Muscle of leg (tissue), 16 donors: ENCODE data around the gene OR13A1. TPM values are rescaled to one million over a fixed set of nuclear protein-coding genes. Genes with fewer than 3 reads are reported as not detected.
"Not testable (repeated sequence)": the region's sequence is repeated elsewhere in the genome, so short reads cannot be mapped to it uniquely, and the experiment has no call there.

Experiments used
- DNase-seq: peaks from one replicate; pipeline ENCODE4 v3.0.0; 2013
- H3K27ac ChIP-seq: one replicate; pipeline ENCODE4 v1.5.1; 2013; ENCODE audit warnings: mild to moderate bottlenecking, low read length, control low read depth
- H3K27me3 ChIP-seq: one replicate; pipeline ENCODE4 v1.6.1; 2013; ENCODE audit warnings: low read length; ENCODE audit not compliant: control insufficient read depth, insufficient read depth
- H3K36me3 ChIP-seq: one replicate; pipeline ENCODE4 v1.6.1; 2013; ENCODE audit warnings: low read length; ENCODE audit not compliant: control insufficient read depth, insufficient read depth
- H3K4me1 ChIP-seq: one replicate; pipeline ENCODE4 v1.6.1; 2013; ENCODE audit warnings: low read length; ENCODE audit not compliant: control insufficient read depth, insufficient read depth
- H3K4me3 ChIP-seq: one replicate; pipeline ENCODE4 v1.5.1; 2013; ENCODE audit warnings: low read length, control low read depth
- H3K9me3 ChIP-seq: replicated peaks from 2 replicates; pipeline ENCODE4 v1.6.1; 2013; ENCODE audit warnings: low read depth, low read length; ENCODE audit not compliant: control insufficient read depth
- WGBS: methylation state at CpG from one replicate; pipeline ENCODE4 v1.1.5; 2013; ENCODE audit warnings: missing lambda C conversion rate; ENCODE audit not compliant: insufficient coverage; 5-methylcytosine and 5-hydroxymethylcytosine counted together
- long read RNA-seq, 11 donors: transcript quantifications; one replicate each; lab custom pipeline, GENCODE V29; 2026
- polyA plus RNA-seq, 8 donors: library from polyadenylated mRNA; unstranded; fragments of 120-200 nt; gene quantifications; one replicate each; pipeline versions ENCODE4 v1.2.1 to v1.2.3, GENCODE V29; 2013; ENCODE audit warnings: inconsistent platforms in 1 of 8, low replicate concordance in 1 of 8; ENCODE audit not compliant: insufficient read length in 8 of 8, insufficient read depth in 1 of 8
- total RNA-seq: library from RNA; stranded (reverse); fragments of 120-200 nt; gene quantifications from one replicate; pipeline ENCODE4 v1.2.4, GENCODE V29; 2013

The OR13A1 gene, protein sequence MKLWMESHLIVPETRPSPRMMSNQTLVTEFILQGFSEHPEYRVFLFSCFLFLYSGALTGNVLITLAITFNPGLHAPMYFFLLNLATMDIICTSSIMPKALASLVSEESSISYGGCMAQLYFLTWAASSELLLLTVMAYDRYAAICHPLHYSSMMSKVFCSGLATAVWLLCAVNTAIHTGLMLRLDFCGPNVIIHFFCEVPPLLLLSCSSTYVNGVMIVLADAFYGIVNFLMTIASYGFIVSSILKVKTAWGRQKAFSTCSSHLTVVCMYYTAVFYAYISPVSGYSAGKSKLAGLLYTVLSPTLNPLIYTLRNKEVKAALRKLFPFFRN
- total RNA-seq (not detected), polyA plus RNA-seq (under 1 TPM in 3 of 8 donors, not detected in 5; 0.06 to 0.09 (median 0.08) TPM)
- long read RNA-seq, donor 1, result 0 reads
- long read RNA-seq, donor 2, result 0 reads
- long read RNA-seq, donor 3, result 0 reads
- long read RNA-seq, donor 4, result 0 reads
- long read RNA-seq, donor 5, result 0 reads
- long read RNA-seq, donor 6, result 0 reads
- long read RNA-seq, donor 7, result 0 reads
- long read RNA-seq, donor 8, result 0 reads
- long read RNA-seq, donor 9, result 0 reads
- long read RNA-seq, donor 10, result 0 reads
- long read RNA-seq, donor 11, result 0 reads

DNA sequence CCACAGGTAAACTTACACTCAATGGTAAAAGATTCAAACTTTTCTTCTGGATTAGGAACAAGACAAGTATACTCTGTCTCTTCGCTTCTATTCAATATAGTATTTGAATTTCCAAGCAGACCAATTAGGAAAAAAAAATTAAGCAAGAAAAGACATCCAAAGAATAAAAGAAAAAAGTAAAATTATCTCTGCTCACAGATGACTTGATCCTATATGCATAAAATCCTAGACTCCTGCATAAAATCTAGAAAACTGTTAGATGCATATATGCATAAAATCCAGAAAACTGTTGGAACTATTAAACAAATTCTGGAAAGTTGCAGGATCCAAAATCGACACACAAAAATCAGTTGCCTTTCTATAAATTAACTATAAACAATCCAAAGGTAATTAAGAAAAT lies at the start of gene OR13A1:
Gene OR13A1, minus strand, starts transcription at position 101 of the 400 bp plus-strand sequence. CDS start 11,186 bp downstream, outside the sequence.
- Histone ChIP-seq H3K36me3 (no peaks in the 10 kb centered on the region), H3K4me3 (no peak within 1 kb of the TSS), H3K9me3 (peaks cover 9% of the 10 kb centered on the region), H3K27me3 (no peaks in the 10 kb centered on the region), H3K4me1 (no peaks in the 10 kb centered on the region), H3K27ac (no peak within 1 kb of the TSS)
- no CpG with 5 or more reads among the region's 2 CpGs for WGBS
- no peak for DNase-seq

DNA sequence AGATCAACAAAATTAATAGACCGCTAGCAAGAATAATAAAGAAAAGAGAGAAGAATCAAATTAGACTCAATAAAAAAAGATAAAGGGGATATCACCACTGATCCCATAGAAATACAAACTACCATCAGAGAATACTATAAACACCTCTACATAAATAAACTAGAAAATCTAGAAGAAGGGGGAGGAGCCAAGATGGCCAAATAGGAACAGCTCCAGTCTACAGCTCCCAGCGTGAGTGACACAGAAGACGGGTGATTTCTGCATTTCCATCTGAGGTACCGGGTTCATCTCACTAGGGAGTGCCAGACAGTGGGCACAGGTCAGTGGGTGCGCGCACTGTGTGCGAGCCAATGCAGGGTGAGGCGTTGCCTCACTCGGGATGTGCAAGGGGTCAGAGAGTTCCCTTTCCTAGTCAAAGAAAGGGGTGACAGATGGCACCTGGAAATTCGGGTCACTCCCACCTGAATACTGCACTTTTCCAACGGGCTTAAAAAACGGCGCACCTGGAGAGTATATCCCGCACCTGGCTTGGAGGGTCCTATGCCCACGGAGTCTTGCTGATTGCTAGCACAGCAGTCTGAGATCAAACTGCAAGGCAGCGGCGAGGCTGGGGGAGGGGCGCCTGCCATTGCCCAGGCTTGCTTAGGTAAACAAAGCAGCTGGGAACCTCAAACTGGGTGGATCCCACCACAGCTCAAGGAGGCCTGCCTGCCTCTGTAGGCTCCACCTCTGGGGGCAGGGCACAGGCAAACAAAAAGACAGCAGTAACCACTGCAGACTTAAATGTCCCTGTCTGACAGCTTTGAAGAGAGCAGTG lies 46.8 kb upstream of the OR13A1 start:
- WGBS, result 43% methylated on average over 14 of the region's 18 CpGs
- not testable (repeated sequence) for H3K27me3 ChIP-seq, H3K4me3 ChIP-seq, H3K27ac ChIP-seq, H3K9me3 ChIP-seq, DNase-seq, H3K4me1 ChIP-seq, H3K36me3 ChIP-seq

DNA sequence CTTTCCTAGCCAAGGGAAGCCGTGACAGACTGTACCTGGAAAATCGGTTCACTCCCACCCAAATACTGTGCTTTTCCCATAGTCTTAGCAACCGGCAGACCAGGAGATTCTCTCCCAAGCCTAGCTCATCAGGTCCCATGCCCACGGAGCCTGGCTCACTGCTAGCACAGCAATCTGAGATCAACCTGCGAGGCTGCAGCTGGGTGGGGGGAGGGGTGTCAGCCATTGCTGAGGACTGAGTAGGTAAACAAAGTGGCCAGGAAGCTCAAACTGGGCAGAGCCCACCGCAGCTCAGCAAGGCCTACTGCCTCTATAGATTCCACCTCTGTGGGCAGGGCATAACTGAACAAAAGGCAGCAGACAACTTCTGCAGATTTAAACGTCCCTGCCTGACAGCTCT lies 43.6 kb upstream of the OR13A1 start:
- not testable (repeated sequence) for H3K27me3 ChIP-seq, H3K9me3 ChIP-seq, H3K27ac ChIP-seq, H3K4me1 ChIP-seq, H3K36me3 ChIP-seq, DNase-seq, H3K4me3 ChIP-seq
- WGBS, result 35% methylated on average over 3 of the region's 7 CpGs

DNA sequence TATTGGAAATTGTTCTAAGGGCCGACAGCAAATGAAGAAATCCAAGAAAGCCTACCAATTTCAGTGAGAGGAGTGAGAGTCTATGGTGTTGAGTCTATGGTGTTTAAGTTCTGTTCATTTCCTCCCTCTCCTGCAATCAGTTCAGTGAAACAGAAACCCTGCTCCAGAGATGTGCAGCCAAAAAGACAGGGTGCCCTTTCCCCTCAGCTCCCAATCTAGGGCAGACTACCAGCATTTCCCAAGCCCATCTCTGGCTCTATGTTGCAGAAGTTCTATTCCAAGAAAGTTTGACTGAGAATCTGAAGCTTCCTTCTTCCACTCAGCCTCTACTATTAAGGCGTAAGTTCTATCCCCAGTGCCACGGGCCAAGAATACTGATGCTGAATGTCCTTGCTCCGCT lies 40.1 kb upstream of the OR13A1 start:
- Histone ChIP-seq H3K27me3 (peaks cover 5% of the 10 kb centered on the region), H3K36me3 (no peaks in the 10 kb centered on the region), H3K9me3 (no peaks in the 10 kb centered on the region), H3K4me1 (no peaks in the 10 kb centered on the region), H3K27ac (no peak overlapping the region), H3K4me3 (no peak overlapping the region)
- WGBS, result no CpG with 5 or more reads among the region's 4 CpGs
- DNase-seq, result no peak

DNA sequence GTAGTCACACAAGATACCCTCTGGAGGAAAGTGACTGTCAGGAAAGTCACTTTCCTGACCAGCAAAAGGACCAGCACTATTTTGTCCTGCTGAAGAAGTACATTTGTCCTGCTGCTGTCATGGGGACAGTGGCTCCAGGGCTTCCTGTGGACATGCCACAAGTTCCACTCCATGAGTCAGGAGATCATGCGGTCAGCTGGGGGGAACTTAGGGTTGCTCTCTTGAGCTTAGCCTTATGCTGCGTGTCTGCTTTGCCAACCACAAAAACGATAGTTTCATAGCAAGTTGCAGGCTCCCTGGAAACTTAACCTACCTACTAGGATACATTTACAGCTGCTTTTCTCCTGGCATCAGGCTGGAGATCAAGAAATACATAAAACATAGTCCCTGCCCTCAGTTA lies 38.9 kb upstream of the OR13A1 start:
- Histone ChIP-seq H3K9me3 (no peaks in the 10 kb centered on the region), H3K4me3 (no peak overlapping the region), H3K27ac (no peak overlapping the region), H3K36me3 (no peaks in the 10 kb centered on the region), H3K27me3 (peaks cover 5% of the 10 kb centered on the region), H3K4me1 (no peaks in the 10 kb centered on the region)
- DNase-seq, result peak; percentile 69
- WGBS, result no CpG with 5 or more reads among the region's 3 CpGs

DNA sequence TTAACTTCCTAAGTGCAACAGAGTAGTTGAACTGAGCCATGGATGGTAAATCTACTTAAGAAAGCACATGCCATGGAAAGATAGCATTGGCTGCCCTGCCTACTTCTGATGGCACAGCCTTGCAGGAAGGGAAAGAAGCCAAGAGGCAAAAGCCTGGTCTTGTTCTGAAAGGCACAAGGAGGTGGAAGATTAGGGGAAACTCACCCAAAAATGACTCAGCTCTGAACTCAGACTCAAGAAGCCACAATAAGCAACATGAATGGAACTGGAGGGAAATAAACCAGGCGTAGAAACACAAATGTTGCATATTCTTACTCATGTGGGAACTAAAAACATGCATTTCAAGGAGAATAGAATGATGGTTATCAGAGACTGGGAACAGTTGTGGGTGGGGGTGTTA lies 37.8 kb upstream of the OR13A1 start:
- no peaks in the 10 kb centered on the region for H3K36me3 ChIP-seq
- H3K4me1 ChIP-seq, result no peaks in the 10 kb centered on the region
- no peak overlapping the region for H3K27ac ChIP-seq
- H3K9me3 ChIP-seq, result no peaks in the 10 kb centered on the region
- DNase-seq, result no peak
- peaks cover 5% of the 10 kb centered on the region for H3K27me3 ChIP-seq
- no peak overlapping the region for H3K4me3 ChIP-seq
- WGBS, result no CpG with 5 or more reads among the region's 1 CpG

DNA sequence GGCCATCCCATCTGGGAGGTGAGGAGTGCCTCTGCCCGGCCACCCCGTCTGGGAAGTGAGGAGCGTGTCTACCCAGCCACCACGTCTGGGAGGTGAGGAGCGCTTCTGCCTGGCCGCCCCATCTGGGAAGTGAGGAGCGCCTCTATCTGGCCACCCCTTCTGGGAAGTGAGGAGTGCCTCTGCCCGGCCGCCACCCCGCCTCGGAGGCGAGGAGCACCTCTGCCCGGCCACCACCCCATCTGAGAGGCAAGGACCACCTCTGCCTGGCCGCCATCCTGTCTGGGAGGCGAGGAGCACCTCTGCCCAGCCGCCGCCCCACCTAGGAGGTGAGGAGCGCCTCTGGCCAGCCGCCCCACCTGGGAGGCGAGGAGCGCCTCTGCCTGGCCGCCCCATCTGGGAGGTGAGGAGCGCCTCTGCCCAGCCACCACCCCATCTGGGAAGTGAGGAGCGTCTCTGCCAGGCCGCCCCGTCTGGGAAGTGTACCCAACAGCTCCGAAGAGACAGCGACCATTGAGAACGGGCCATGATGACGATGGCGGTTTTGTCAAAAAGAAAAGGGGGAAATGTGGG lies 32.9 kb upstream of the OR13A1 start:
- not testable (repeated sequence) for H3K9me3 ChIP-seq, H3K27me3 ChIP-seq, H3K27ac ChIP-seq, H3K4me3 ChIP-seq, H3K4me1 ChIP-seq, DNase-seq, H3K36me3 ChIP-seq
- 90% methylated on average over 12 of the region's 31 CpGs for WGBS

DNA sequence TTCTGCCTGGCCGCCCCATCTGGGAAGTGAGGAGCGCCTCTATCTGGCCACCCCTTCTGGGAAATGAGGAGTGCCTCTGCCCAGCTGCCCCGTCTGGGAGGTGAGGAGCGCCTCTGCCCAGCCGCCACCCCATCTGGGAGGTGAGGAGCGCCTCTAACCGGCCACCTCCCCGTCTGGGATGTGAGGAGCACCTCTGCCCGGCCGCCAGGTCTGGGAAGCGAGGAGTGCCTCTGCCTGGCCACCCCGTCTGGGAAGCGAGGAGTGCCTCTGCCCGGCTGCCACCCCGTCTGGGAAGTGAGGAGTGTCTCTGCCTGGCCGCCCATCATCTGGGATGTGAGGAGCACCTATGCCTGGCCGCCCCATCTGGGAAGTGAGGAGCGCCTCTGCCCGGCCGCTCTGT lies 32.1 kb upstream of the OR13A1 start:
- H3K4me1 ChIP-seq, H3K36me3 ChIP-seq, DNase-seq, H3K9me3 ChIP-seq, H3K27me3 ChIP-seq, H3K27ac ChIP-seq, H3K4me3 ChIP-seq: not testable (repeated sequence)
- 97% methylated on average over 14 of the region's 20 CpGs for WGBS

DNA sequence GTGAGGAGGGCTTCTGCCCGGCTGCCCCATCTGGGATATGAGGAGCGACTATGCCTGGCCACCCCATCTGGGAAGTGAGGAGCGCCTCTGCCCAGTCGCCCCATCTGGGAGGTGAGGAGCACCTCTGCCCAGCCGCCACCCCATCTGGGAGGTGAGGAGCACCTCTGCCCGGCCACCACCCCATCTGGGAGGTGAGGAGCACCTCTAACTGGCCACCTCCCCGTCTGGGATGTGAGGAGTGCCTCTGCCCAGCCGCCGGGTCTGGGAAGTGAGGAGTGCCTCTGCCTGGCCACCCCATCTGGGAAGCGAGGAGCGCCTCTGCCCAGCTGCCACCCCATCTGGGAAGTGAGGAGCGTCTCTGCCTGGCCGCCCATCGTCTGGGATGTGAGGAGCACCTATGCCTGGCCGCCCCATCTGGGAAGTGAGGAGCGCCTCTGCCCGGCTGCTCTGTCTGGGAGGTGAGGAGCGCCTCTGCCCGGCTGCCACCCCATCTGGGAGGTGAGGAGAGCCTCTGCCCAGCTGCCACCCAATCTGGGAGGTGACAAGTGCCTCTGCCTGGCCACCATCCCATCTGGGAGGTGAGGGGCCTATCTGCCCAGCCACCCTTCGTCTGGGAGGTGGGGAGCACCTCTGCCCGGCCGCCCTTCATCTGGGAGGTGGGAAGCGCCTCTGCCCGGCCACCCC lies 31.4 kb upstream of the OR13A1 start:
- H3K36me3 ChIP-seq, H3K9me3 ChIP-seq, H3K4me1 ChIP-seq, DNase-seq, H3K4me3 ChIP-seq, H3K27ac ChIP-seq, H3K27me3 ChIP-seq: not testable (repeated sequence)
- 95% methylated on average over 14 of the region's 24 CpGs for WGBS
